Esophagus mucosa (tissue), 1 donor: ENCODE data around the gene FREM1. TPM values are rescaled to one million over a fixed set of nuclear protein-coding genes. Genes with fewer than 3 reads are reported as not detected.
"Not testable (repeated sequence)": the region's sequence is repeated elsewhere in the genome, so short reads cannot be mapped to it uniquely, and the experiment has no call there.

Experiments
- ATAC-seq: fragments of 200-7000 bp; cut with Tn5 transposase; one replicate; pipeline ENCODE4 v1.9.1; 2020
- total RNA-seq: library from RNA; stranded (reverse); gene quantifications from one replicate; pipeline ENCODE4 v1.2.4, GENCODE V29; 2023
- donor health status: DM: yes; HTN: yes; CAD: no.

FREM1 gene
- total RNA-seq: 0.20 TPM

- no peak for ATAC-seq
Measured at GRCh38 chr9:14909961-14910805, at the start of gene FREM1. Gene FREM1 (minus strand): TSS chr9:14910428. CDS start chr9:14868977, 41,451 bp downstream.

- no peak for ATAC-seq
Measured at GRCh38 chr9:14958989-14959388, 48.8 kb upstream of the FREM1 start.

DNA sequence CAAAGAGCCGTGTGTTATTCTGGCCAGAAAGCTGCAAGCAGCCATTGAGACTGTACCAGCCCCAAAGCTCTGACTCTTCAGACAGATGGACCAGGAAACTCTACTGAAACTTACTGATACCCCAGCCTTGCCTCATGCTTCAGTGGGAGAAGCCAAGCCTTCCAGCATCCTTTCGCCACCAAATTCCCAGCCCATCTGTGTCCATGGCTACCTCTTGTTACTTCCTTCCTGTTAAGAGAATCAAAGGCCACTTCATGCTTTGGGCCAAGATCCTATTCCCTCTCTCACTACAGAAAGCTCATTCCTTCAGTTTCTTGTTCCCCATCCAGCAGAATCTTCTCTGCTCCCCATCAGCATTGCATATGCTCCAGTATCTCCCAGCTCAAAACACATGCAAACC is 46.9 kb upstream of the FREM1 start:
- no peak for ATAC-seq

GRCh38 chr9:14956208-14956607 is 46.0 kb upstream of the FREM1 start:
- no peak for ATAC-seq

DNA sequence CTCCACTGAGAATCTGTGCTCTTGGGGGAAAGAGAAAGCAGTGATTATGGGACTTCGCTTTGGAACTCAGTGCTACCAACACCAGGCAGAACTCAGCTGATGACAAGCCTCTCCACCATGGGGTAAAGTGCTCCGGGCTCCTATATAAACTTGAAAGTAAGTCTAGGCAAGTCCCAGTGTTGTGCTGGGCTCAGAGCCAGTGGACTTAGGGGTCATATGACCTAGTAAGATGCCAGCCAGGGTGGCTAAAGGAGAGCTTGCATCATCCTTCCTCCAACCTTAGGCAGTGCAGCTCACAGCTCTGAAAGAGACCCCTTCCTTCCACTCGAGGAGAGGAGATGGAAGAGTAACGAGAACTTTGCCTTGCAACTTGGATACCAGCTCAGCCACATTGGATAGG is 35.1 kb upstream of the FREM1 start:
- no peak for ATAC-seq

DNA sequence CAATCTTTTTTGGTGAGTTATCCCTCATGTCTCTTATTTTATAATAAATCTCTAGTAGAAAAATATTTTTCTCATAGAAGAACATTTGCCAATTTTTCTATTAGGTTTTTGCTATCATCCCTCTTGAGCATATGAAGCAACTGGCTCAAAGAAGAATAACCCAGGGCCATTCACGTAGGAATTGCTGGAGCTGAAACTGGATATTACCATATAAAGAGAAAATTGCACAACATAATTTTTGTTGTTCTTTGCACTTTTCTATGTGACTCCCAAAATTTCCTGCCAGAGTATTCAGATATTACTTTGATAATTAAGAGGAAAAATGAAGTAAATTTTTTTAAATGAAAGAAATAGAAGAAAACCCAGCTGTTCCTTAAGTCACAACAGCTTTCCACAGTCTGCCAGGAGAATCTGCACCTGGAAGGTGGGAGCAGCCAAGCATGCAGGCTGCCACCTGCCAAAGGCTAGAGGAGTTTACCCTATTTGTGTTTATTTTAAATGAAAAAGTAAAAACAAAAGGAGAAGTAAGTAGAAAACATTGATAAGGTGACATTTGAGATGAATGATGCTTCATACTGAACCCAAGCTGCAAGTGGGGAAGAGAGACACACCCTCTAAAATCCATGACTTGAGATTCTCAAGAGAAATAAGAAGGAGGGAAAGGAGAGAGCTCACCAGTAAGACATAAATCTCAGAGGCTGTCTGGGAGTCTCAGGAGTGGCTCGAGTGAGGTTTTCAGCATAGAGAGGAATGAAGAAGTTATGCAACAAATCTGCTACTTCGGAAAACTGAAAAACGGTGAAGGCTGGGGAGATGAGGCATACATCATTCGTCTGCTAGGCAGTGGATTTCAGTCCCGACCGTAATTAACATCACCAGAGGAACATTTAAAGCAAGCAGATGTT is 31.5 kb upstream of the FREM1 start:
- ATAC-seq: no peak

GRCh38 chr9:14939378-14939777 is 29.1 kb upstream of the FREM1 start:
- ATAC-seq: no peak

GRCh38 chr9:14937216-14937615 is 27.0 kb upstream of the FREM1 start:
- ATAC-seq: no peak

DNA sequence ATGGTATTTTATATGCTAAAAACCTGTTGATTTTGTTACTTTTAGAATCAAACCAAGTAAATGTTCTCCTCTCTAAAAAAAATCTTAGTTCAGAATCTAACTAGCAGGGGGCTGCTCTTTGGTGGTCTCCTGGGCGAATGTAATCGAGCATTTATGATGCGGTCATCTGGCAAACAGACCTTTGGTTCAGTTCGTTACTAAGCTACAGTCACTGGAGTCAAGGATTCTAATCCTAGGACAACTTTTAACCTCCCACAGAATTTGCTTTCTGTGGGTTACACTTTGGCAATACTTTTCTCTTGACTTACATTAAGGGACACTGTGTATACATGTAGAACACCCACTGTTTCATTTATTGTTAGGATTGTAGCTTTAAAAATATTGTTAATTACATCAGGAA is 26.3 kb upstream of the FREM1 start:
- no peak for ATAC-seq

- no peak for ATAC-seq
Measured at GRCh38 chr9:14935964-14936363, 25.7 kb upstream of the FREM1 start.

GRCh38 chr9:14935106-14935751 is 25.0 kb upstream of the FREM1 start:
- no peak for ATAC-seq

GRCh38 chr9:14932641-14933040 is 22.4 kb upstream of the FREM1 start:
- no peak for ATAC-seq

- ATAC-seq: no peak
Measured at GRCh38 chr9:14932231-14932630, 22.0 kb upstream of the FREM1 start.

GRCh38 chr9:14926941-14927624 is 16.9 kb upstream of the FREM1 start:
- no peak for ATAC-seq

DNA sequence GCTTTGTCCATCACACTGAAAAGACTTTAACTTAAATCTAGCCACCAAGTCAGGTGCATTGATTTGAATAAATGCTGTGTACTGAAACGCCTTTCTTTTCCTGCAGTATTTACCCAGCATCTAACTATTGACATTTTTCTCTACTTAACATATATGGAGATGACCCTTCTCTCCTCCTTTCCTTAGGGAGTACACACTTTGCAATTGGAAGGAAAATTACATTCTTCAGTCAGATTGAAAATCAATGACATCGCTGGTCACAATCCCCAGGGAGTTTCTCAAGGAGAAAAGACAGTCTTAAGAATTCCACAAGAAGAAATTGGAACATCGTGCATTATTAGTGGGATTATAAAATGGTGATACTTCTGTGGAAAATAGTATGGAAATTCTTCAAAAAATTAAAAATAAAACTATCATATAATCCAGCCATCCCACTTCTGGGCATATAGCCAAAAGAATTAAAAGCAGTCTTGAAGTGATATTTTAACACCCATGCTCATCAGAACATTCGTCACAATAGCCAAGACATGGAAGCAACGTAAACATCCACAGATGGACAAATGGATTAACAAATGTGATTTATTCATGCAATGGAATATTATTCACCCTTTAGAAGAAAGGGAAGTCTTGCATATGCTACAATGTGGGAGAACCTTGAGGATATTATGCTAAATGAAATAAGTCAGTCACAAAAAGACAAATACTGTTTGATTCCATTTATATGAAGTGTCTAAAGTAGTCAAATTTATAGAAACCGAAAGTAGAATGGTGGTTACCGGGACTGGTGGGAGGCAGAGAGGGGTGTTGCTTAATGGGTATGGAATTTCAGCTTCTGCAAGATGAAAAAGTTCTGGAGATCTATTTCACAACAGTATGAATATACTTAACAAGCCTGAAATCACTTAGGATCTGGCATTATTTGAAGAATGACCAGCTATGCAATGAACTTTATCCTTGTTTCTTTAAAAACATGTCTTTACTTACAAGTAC is 14.3 kb upstream of the FREM1 start:
- no peak for ATAC-seq

- ATAC-seq: no peak
Measured at GRCh38 chr9:14923701-14924100, 13.5 kb upstream of the FREM1 start.

GRCh38 chr9:14920805-14921204 is 10.6 kb upstream of the FREM1 start:
- not testable (repeated sequence) for ATAC-seq

DNA sequence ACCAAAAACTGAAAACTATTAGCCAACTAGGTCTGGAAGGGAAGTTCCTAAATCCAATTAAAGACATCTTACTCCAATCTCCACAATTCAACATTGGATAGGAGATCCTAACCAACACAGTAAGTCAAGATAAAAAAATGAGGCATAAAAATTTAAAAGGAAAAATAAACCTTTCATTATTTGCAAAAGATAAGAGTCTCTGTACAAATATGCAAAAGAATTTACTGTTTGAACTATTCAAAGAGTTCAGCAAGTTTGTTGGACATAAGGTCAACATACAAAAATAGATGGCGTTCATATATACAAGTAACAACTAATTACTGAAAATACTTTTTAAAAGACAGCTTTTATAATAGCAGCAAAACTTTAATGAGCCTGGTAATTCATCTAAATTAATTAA is 3.1 kb upstream of the FREM1 start:
- ATAC-seq: no peak

DNA sequence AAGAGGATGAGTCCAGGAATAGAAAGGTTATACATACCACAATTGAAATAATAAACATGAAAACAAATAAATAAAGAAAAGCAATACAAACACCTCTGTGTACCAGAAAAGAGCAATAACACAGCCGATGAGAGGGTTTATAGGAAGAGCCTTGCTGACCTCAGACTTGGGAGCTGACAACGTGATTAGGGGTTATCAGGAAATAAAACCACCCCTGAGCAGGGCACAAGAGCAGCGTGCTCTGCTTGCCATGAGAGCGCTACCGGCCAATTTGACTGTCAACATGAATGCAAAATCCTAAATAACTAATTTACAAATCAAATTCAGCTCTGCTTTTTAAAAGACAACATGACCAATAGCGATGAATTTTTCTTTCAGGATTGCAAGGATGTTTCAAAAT is 2.6 kb upstream of the FREM1 start:
- ATAC-seq: no peak

- ATAC-seq: no peak
Measured at GRCh38 chr9:14911046-14911445, 818 bp upstream of the FREM1 start.

DNA sequence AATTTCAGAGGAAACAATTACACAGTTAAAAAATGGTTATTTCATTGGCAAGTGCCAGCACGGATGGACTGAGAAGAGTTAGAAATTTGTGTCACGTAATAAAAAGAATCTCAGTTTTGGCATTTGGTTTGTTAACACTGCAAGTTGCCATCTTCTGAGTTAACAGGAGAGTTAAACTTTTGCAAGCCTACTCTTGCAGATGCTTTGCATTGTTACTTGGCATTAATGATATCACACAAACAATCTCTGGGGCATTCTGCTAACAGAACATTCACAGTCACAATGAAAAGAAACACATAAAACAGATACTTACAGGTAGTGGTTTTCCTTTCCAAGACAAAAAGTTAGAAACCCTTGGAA is 647 bp downstream of the FREM1 start:
- no peak for ATAC-seq
